Chondrocyte (in vitro differentiated cells): ENCODE data around the gene PTPRN. TPM values are rescaled to one million over a fixed set of nuclear protein-coding genes. Genes with fewer than 3 reads are reported as not detected.

Source experiments
- DNase-seq: peaks from one replicate; pipeline ENCODE4 v3.0.0; 2021; ENCODE audit warnings: mixed read lengths, low spot score
- H3K27ac Mint-ChIP-seq: one replicate; pipeline ENCODE4 v1.8.0; 2021; ENCODE audit warnings: mild to moderate bottlenecking, moderate library complexity, mixed read lengths; ENCODE audit not compliant: unreplicated experiment
- H3K27me3 Mint-ChIP-seq: 2 replicates; pipeline ENCODE4 v1.8.0; 2021; ENCODE audit warnings: low read depth, mixed read lengths
- H3K36me3 Mint-ChIP-seq: 2 replicates; pipeline ENCODE4 v1.8.0; 2021; ENCODE audit warnings: low read depth, mixed read lengths
- H3K4me1 Mint-ChIP-seq: 2 replicates; pipeline ENCODE4 v1.8.0; 2021; ENCODE audit warnings: low read depth, mild to moderate bottlenecking, mixed read lengths
- H3K4me3 Mint-ChIP-seq: one replicate; pipeline ENCODE4 v1.8.0; 2021; ENCODE audit warnings: mild to moderate bottlenecking, moderate library complexity, mixed read lengths; ENCODE audit not compliant: unreplicated experiment
- H3K9me3 Mint-ChIP-seq: 2 replicates; pipeline ENCODE4 v1.8.0; 2021; ENCODE audit warnings: low read depth, mixed read lengths
- total RNA-seq: library from RNA; stranded (reverse); gene quantifications from 3 replicates; pipeline ENCODE4 v1.2.1, GENCODE V29; 2021
- TF ChIP-seq, protein P1 (sequence below): fragments of 200-600 bp; sonication (generic); IDR thresholded peaks from 2 replicates; pipeline ENCODE4 v1.5.0; 2021; ENCODE audit warnings: antibody characterized with exemption, mild to moderate bottlenecking, moderate library complexity

PTPRN gene
- total RNA-seq, 1 donor from 2014 or later: 0.87 TPM

DNA sequence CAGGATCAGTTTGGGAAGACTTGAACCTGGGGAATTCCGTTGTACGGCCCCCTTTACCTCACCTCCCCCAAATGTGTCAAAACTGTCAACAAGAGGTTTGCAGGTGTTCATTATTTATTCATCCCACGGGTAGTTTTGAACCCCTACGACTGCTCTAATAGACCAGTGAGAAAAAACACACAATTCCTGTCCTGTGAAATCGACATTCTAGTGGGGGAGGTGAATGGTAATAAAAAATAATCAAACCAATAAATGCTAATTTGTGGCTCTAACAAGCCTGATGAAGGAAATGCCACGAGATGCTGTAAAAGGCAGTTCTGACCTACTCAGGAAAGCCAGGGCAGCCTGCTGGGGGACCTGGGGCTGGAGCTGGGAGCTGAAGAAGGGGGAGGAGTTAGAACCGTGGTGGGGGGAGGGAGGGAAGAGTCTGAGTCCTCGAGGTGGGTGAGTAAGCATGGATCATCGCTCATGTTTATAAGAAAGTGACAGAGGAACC lies 30.5 kb downstream of the PTPRN start:
- Mint-ChIP-seq H3K27me3 (no peaks in the 10 kb centered on the region), H3K4me3 (peak overlapping the region; percentile 85), H3K27ac (peak overlapping the region; percentile 99), H3K4me1 (peaks cover 65% of the 10 kb centered on the region), H3K36me3 (peaks cover 9% of the 10 kb centered on the region), H3K9me3 (no peaks in the 10 kb centered on the region)
- no peak for DNase-seq
- TF ChIP-seq, protein P1, sequence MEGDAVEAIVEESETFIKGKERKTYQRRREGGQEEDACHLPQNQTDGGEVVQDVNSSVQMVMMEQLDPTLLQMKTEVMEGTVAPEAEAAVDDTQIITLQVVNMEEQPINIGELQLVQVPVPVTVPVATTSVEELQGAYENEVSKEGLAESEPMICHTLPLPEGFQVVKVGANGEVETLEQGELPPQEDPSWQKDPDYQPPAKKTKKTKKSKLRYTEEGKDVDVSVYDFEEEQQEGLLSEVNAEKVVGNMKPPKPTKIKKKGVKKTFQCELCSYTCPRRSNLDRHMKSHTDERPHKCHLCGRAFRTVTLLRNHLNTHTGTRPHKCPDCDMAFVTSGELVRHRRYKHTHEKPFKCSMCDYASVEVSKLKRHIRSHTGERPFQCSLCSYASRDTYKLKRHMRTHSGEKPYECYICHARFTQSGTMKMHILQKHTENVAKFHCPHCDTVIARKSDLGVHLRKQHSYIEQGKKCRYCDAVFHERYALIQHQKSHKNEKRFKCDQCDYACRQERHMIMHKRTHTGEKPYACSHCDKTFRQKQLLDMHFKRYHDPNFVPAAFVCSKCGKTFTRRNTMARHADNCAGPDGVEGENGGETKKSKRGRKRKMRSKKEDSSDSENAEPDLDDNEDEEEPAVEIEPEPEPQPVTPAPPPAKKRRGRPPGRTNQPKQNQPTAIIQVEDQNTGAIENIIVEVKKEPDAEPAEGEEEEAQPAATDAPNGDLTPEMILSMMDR: no peak

DNA sequence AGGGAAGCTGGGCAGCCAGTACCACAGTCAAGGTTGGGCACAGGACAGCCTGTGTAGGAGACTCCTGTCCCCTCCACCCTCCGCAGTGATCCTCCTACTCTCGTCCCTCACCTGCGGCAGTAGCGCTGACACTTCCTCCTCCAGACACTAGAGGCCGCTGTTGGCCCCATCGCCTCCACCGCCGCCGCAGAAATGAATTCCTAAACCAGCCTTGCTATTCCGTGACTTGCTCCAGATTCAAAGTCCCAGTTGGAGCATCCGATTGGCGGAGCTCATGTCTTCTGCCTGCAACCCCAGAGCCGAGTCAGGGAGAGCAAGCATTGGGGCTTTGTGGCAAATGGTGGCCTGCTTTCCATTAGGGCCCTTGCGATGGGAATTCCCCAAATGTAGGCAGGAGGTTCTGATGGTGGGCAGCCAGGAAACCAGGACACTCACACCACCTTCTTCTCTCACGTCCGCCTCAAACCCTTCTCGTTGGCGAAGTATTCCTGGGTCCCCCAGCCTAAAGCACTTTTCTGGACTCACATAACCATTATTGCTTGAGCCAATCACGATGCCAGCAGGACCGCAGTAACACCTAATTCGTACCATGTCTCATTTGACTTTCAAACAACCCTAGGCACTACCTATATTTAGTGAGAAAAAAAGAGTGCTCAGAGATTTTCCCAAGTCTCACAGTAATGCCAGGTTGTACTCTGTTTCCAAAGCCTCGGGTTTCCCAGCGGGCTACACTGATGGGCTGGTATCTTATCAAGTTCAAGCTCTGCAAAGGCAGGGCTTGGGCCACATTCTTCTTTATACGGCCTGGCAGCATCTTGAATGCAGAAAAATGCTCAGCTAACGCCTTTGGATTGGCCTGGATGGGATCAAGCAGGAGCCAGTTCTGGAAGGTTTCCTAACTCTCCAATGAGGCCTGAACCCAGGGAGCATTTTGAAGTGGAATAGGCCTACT lies 31.2 kb downstream of the PTPRN start:
- no peaks in the 10 kb centered on the region for H3K27me3 Mint-ChIP-seq
- no peaks in the 10 kb centered on the region for H3K9me3 Mint-ChIP-seq
- peaks cover 4% of the 10 kb centered on the region for H3K36me3 Mint-ChIP-seq
- peaks cover 68% of the 10 kb centered on the region for H3K4me1 Mint-ChIP-seq
- DNase-seq: peak; percentile 71
- H3K27ac Mint-ChIP-seq: peak overlapping the region; percentile 99
- H3K4me3 Mint-ChIP-seq: peak overlapping the region; percentile 85
- TF ChIP-seq, protein P1: peak; percentile 97

DNA sequence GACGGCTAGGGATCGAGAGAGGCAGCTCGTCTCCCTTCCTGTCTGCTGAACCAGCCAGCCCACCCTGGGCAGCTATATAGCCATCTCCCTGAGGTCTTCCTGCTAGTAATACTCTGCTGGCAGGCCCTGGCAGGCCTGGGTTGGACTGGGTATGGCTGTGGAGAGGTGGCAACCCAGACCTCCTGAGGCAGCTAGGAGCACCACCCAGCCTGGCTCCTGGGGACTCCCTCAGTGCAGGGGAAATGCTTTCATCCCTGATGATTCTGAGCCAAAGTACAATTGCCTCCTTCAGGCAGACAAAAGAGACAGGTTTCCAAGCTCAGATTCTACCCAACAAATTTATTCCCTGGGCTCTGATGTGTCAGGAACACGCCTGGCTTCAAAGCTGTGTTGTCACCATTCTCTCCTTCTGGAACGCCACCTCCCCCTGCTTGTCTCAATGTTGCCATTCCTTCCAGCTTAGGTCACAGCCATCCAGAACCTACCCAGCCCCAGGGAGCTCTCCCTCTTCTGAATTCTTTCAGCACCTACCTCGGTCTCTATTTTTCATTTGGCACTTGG lies 34.8 kb downstream of the PTPRN start:
- Mint-ChIP-seq H3K4me3 (peak overlapping the region; percentile 43), H3K36me3 (no peaks in the 10 kb centered on the region), H3K9me3 (no peaks in the 10 kb centered on the region), H3K27ac (peak overlapping the region; percentile 98), H3K4me1 (peaks cover 40% of the 10 kb centered on the region), H3K27me3 (no peaks in the 10 kb centered on the region)
- peak; percentile 81 for DNase-seq
- TF ChIP-seq, protein P1: no peak

DNA sequence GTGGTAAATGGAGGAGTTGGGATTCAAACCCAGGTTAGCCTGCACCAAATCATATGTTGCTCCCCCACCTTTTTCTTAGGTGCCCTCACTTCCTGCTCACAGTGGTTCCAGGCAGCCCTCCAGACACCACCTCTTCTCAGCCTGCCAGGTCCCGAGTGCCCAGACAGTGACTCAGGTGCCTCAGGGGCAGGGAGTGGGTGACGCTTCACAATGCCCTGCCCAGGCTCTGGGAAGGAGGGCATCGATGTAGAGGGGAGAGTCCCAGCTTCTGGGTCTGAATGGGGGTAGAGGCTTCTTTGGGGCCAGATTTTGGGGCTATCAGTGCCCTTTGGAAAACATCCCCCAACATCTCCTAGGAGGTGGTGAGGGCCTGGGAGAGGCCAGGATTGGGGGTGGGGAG lies 35.3 kb downstream of the PTPRN start:
- Mint-ChIP-seq H3K4me3 (no peak overlapping the region), H3K36me3 (no peaks in the 10 kb centered on the region), H3K27ac (peak overlapping the region; percentile 98), H3K4me1 (peaks cover 43% of the 10 kb centered on the region), H3K9me3 (no peaks in the 10 kb centered on the region), H3K27me3 (no peaks in the 10 kb centered on the region)
- DNase-seq: peak; percentile 67
- TF ChIP-seq, protein P1: no peak

DNA sequence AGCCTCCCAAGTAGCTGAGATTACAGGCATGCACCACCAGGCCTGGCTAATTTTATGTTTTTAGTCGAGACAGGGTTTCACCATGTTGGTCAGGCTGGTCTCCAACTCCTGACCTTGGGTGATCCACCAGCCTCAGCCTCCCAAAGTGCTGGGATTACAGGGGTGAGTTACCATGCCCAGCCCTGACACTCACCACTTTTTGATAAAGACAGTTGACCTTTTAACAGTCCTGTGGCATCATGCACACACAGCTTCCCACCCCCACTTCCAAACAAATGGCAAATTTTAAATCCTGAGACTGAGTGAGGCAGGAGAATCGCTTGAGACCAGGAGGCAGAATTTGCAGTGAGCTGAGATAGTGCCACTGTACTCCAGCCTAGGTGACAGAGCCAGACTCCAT lies 36.2 kb downstream of the PTPRN start:
- peak; percentile 25 for DNase-seq
- Mint-ChIP-seq H3K27ac (no peak overlapping the region), H3K9me3 (no peaks in the 10 kb centered on the region), H3K4me3 (no peak overlapping the region), H3K36me3 (no peaks in the 10 kb centered on the region), H3K4me1 (peaks cover 33% of the 10 kb centered on the region), H3K27me3 (no peaks in the 10 kb centered on the region)
- TF ChIP-seq, protein P1: no peak
